ENCODE measurements around the gene FAIM2. TPM values are rescaled to one million over a fixed set of nuclear protein-coding genes. Genes with fewer than 3 reads are reported as not detected.

FAIM2 gene
- total RNA-seq, 3 donors from 2014 or later, result 0.67 to 12.9 (median 2.5) TPM

DNA sequence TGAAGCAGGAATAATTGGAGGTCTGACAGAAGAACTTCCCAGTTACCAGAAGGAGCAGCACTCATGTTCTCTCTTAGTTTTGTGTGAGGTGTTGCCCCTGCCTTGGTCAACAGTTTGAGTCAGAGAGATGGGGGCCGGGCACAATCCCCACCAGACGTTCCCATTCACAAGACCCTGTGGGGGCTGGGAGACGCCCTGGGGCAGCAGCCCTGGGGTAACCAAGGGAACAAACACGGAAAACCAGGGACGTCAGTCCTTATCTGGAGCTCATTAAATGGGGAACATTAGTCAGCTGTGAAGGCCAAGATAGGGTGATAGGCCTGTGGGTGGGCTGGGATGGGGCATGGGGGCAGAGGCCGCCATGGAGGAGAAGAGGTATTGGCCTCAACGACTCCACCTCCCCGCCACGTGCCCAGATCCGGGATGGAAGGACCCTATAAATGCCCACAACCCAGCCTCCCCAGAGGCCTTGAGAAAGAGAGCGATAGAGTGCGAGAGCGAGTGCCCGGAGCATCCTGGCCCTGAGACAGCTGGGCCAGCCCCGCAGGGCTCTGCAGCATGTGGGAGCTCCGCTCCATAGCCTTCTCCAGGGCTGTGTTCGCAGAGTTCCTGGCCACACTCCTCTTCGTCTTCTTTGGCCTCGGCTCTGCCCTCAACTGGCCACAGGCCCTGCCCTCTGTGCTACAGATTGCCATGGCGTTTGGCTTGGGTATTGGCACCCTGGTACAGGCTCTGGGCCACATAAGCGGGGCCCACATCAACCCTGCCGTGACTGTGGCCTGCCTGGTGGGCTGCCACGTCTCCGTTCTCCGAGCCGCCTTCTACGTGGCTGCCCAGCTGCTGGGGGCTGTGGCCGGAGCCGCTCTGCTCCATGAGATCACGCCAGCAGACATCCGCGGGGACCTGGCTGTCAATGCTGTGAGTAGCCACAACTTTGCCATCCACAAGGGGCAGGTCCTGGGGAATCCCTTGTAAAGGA is 46.9 kb upstream of the FAIM2 start, which contains the start of gene AQP2:
TSS of gene AQP2 (plus strand) at position 465 of the 979 bp plus-strand sequence. CDS start at position 559, 94 bp downstream.
- H3K4me1 ChIP-seq (ENCODE audit: low read depth), result no peaks in the 10 kb centered on the region
- H3K9me3 ChIP-seq, result no peaks in the 10 kb centered on the region
- intact Hi-C loops (cut with DNase I, micrococcal nuclease), result no loop called here
- no peak within 1 kb of the TSS for H3K4me3 ChIP-seq
- TF ChIP-seq, protein P1, sequence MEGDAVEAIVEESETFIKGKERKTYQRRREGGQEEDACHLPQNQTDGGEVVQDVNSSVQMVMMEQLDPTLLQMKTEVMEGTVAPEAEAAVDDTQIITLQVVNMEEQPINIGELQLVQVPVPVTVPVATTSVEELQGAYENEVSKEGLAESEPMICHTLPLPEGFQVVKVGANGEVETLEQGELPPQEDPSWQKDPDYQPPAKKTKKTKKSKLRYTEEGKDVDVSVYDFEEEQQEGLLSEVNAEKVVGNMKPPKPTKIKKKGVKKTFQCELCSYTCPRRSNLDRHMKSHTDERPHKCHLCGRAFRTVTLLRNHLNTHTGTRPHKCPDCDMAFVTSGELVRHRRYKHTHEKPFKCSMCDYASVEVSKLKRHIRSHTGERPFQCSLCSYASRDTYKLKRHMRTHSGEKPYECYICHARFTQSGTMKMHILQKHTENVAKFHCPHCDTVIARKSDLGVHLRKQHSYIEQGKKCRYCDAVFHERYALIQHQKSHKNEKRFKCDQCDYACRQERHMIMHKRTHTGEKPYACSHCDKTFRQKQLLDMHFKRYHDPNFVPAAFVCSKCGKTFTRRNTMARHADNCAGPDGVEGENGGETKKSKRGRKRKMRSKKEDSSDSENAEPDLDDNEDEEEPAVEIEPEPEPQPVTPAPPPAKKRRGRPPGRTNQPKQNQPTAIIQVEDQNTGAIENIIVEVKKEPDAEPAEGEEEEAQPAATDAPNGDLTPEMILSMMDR (IDR thresholded peaks at IDR 0.05), result no peak
- no peak for DNase-seq
- no peak for ATAC-seq
- H3K36me3 ChIP-seq (ENCODE audit: low read depth), result no peaks in the 10 kb centered on the region

DNA sequence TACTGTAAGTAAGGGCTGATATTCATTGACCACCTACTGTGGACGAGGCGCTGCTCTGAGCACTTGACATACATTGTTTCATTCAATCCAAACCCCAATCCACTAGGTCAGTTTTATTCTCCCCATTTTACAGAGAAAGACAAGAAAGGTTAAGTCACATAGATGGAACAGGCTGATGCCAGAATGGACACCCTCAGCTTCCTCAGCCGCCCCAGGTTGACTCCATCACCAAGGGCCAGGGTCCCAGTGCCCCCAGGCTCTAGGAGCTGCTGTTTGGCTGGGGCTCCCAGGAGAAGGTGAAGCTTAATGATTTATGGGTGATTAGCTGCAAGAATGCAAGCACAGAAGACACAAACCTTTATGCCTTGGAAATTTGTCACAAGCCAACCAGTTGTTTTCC is 46.2 kb upstream of the FAIM2 start:
- DNase-seq (no peak), ATAC-seq (no peak)
- Histone ChIP-seq H3K4me1 (ENCODE audit: low read depth) (no peaks in the 10 kb centered on the region), H3K36me3 (ENCODE audit: low read depth) (no peaks in the 10 kb centered on the region), H3K9me3 (no peaks in the 10 kb centered on the region), H3K4me3 (no peak overlapping the region)
- TF ChIP-seq, protein P1 (IDR thresholded peaks at IDR 0.05), result no peak
- intact Hi-C loops (cut with DNase I, micrococcal nuclease), result no loop called here

DNA sequence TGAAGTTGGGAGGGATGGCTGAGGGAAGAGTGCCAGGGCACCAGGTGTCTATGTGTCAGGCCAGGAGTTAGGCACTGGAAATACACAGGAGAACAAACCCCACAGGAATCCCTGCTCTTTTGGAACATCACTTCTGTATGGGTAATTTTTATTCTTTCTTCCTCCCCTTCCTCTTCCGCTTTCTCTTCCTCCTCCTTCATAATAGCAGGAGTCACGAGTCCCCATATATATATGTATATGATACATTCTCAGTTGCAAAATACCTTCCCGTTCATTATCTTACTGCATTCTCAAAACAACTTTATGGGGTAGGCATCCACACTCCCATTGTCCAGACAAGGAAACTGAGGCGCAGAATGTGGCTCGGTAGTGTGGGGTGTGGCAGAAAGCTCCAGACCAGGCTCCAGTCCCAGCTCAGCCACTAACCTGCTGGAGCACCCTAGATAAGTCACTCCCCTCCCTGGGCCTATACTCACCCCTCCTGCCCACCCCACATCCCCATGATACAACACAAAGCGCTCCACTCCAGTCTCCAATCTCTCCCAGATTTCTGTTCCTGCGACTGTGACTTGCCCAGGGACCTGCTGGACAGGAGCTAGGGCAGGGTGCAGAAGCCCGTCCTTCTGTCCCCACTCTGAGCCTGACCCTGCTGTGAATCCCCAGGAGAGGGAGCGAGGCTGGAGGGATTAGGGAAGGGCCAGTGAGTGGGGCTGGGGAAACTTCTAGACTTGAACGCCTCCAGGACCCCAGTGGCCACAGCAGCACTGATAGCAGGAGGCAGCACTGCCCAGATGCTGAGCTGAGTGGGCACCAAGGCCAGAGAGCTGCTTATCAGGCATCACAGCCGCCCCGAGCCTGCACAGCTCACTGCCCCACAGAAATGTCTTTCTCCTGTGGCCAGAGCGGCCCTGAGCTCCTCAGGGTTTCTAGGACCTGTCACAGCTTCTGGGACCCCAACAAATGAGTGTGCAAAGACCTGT is 45.5 kb upstream of the FAIM2 start:
- TF ChIP-seq, protein P1 (IDR thresholded peaks at IDR 0.05), result no peak
- intact Hi-C loops (cut with DNase I, micrococcal nuclease), result no loop called here
- DNase-seq, result peak in 1 of 3 donors; percentile 6

DNA sequence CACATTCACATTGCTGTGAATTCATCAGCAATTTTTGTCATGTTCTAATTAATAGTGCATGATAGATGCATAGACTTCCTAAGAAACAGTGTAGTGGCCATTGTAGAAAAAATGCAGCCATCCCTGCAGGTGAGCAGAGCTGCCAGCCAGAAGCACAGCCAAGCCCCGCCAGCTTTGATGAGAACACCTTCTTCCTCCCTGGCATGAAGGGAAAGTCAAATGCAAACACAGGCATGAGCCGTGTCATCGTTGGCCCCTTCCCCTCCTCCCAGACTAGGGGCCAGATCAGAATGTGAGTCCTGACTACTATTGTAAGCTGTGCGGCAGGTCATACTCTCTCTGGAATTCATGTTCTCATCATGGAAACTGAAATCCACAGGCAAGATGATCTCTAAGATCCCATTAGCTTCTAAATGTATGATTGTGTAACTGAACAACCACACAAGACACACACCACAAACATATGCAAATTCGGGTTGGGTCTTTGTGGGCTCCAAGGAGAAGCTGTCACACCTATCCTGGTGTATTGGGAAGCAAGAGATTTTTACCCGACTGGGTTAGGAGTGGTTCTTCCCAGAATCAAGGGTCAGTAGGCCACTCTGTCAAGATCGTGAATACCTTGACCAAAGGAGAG is 44.0 kb upstream of the FAIM2 start:
- Histone ChIP-seq H3K4me1 (ENCODE audit: low read depth) (peaks cover 6% of the 10 kb centered on the region), H3K4me3 (no peak overlapping the region), H3K9me3 (no peaks in the 10 kb centered on the region), H3K36me3 (ENCODE audit: low read depth) (no peaks in the 10 kb centered on the region)
- intact Hi-C loops (cut with DNase I, micrococcal nuclease), result no loop called here
- TF ChIP-seq, protein P1 (IDR thresholded peaks at IDR 0.05), result no peak
- DNase-seq (no peak), ATAC-seq (no peak)

More for the DNA sequence above, 45.5 kb upstream of the FAIM2 start:
- H3K4me1 ChIP-seq (ENCODE audit: low read depth), result no peaks in the 10 kb centered on the region
- H3K36me3 ChIP-seq (ENCODE audit: low read depth), result no peaks in the 10 kb centered on the region
- no peak overlapping the region for H3K4me3 ChIP-seq
- no peak for ATAC-seq
- no peaks in the 10 kb centered on the region for H3K9me3 ChIP-seq

DNA sequence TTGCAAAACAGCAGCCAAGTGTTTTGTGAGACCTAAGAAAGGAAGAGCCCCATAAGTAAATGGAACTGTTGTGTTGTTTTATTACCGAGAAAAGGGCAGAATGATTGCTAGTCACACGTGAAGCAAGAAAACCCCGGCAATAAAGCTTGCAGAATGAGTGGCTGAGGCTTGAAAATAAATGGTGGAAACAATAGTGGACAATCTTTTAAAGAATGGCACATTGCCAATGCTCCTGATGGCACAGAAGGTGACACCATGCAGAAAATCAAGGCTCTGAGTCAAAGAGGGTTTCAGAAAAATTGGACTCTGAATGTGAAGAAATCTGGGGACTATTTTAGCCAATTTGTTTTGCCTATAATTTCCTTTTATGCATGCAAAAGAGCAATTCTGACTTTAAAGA is 42.8 kb upstream of the FAIM2 start:
- TF ChIP-seq, protein P1 (IDR thresholded peaks at IDR 0.05), result no peak
- Histone ChIP-seq H3K4me3 (no peak overlapping the region), H3K4me1 (ENCODE audit: low read depth) (peaks cover 6% of the 10 kb centered on the region), H3K36me3 (ENCODE audit: low read depth) (no peaks in the 10 kb centered on the region), H3K9me3 (no peaks in the 10 kb centered on the region)
- intact Hi-C loops (cut with DNase I, micrococcal nuclease), result no loop called here
- ATAC-seq (no peak), DNase-seq (no peak)

Data from mucosa of descending colon (tissue), 3 donors.